H1 (cell line): ENCODE results near the gene CFAP54. TPM values are rescaled to one million over a fixed set of nuclear protein-coding genes. Genes with fewer than 3 reads are reported as not detected.

Source experiments
- CHD1 ChIP-seq: IDR thresholded peaks from 2 replicates; pipeline ENCODE4 v1.6.1; 2012; ENCODE audit warnings: low read depth, low read length, improper control_type of control experiment
- GABPA ChIP-seq: IDR thresholded peaks from 2 replicates; pipeline ENCODE4 v1.6.1; 2011; ENCODE audit warnings: mild to moderate bottlenecking, low read length, moderate library complexity, borderline replicate concordance; ENCODE audit not compliant: insufficient read depth
- HDAC6 ChIP-seq: IDR thresholded peaks from one replicate; pipeline ENCODE4 v1.7.1; 2012; ENCODE audit warnings: low read depth, mild to moderate bottlenecking, inconsistent platforms, low read length, moderate library complexity
- NANOG ChIP-seq: IDR thresholded peaks from 2 replicates; pipeline ENCODE4 v1.6.1; 2011; ENCODE audit warnings: low read length, low read depth, mild to moderate bottlenecking, inconsistent platforms; ENCODE audit not compliant: insufficient read depth, poor library complexity, severe bottlenecking
- NRF1 ChIP-seq: IDR thresholded peaks from 2 replicates; pipeline ENCODE4 v1.6.1; 2011; ENCODE audit warnings: mild to moderate bottlenecking, low read depth, low read length, improper control_type of control experiment
- PHF8 ChIP-seq: fragments of 200-600 bp; sonication (generic); conservative IDR thresholded peaks from 2 replicates; pipeline ENCODE4 v1.7.1; 2012; ENCODE audit warnings: low read depth, mild to moderate bottlenecking, inconsistent platforms, low read length, moderate library complexity
- POLR2AphosphoS5 ChIP-seq: IDR thresholded peaks from 2 replicates; pipeline ENCODE4 v1.6.1; 2011; ENCODE audit warnings: low read depth, low read length
- polyA plus RNA-seq, 7 experiments: library from polyadenylated mRNA; depleted of rRNA in 3 of 7; stranded (reverse) in 5 of 7; unstranded in 2 of 7; fragments of >200 nt in 5 of 7; fragments of 200-250 nt in 2 of 7; gene quantifications; 1 replicate in 5 of 7; 2 replicates in 1 of 7; 4 replicates in 1 of 7; pipeline versions ENCODE4 v1.2.1 to v1.2.3, GENCODE V29; 2011 to 2013; ENCODE audit warnings: missing spikeins in 2 of 7, mixed read lengths in 2 of 7
- total RNA-seq: library from RNA; stranded (reverse); fragmentation: NEBNext Ultra II Directional; extraction: Animal tissue kit (Norgen Biotek cat#: 25700); gene quantifications from 2 replicates; pipeline ENCODE4 v1.2.1, GENCODE V29; 2021

Gene CFAP54
- total and polyA plus RNA-seq, 2 of the 8 experiments (the other 6 are each of a cell fraction or from before 2014, with no cell fraction given), result 0.17 to 0.33 TPM

DNA sequence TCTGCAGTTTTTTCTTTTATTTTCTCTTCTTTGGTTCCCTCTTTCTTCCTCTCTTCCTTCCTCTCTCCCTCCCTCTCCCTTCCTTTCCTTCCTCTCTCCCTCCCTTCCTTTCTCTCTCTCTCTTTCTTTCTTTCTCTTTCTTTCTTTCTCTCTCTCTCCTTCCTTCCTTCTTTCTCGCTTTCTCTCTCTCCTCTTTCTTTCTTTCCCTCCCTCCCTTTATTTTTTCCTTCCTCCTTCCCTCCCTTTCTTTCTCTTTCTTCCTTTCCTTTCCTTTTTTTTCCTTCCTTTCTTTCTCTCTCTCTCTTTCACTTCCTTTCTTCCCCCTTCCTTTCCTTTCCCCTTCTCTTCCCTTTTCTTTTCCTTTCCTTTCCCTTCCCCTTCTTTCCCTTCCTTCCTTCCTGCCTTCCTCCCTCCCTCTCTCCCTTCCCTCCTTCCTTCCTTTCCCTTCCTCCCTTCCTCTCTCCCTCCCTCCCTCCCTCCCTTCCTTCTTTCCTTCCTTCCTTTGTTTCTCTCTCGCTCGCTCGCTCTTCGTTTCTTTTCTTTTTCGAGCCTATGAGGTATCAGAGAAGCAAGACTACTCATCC, 13.7 kb downstream of the CFAP54 start (continued):
- TF ChIP-seq GABPA (no peak), CHD1 (no peak), NRF1 (no peak), POLR2AphosphoS5 (no peak), NANOG (no peak), HDAC6 (no peak), PHF8 (no peak)
